Neutrophil (primary cell): Measurements from ENCODE around the gene SEC14L1.
"Not testable (repeated sequence)": the region's sequence is repeated elsewhere in the genome, so short reads cannot be mapped to it uniquely, and the experiment has no call there.

Source experiments
- H3K27ac ChIP-seq: fragments of 200-600 bp; sonication (generic); 2 replicates; pipeline ENCODE4 v1.5.1; 2016; ENCODE audit warnings: mild to moderate bottlenecking, moderate library complexity
- H3K27me3 ChIP-seq: fragments of 200-600 bp; sonication (generic); 2 replicates; pipeline ENCODE4 v1.6.0; 2016; ENCODE audit warnings: mild to moderate bottlenecking
- H3K36me3 ChIP-seq: fragments of 200-600 bp; sonication (generic); 2 replicates; pipeline ENCODE4 v1.5.1; 2017
- H3K4me1 ChIP-seq, 2 experiments: fragments of 200-600 bp in 1 of 2; sonication (generic) in 1 of 2; 1 replicate in 1 of 2; 2 replicates in 1 of 2; pipeline versions ENCODE4 v1.5.1 to v1.6.1; 2013 to 2016; ENCODE audit warnings: low read depth in 1 of 2, low read length in 1 of 2, mild to moderate bottlenecking in 1 of 2, moderate library complexity in 1 of 2; ENCODE audit not compliant: control insufficient read depth in 1 of 2, insufficient read depth in 1 of 2
- H3K4me3 ChIP-seq, 2 experiments: fragments of 200-600 bp in 1 of 2; sonication (generic) in 1 of 2; 1 replicate in 1 of 2; 2 replicates in 1 of 2; pipeline ENCODE4 v1.5.1; 2013 to 2016; ENCODE audit warnings: low read depth in 1 of 2, low read length in 1 of 2, mild to moderate bottlenecking in 1 of 2, moderate library complexity in 1 of 2
- H3K9me3 ChIP-seq: fragments of 200-600 bp; sonication (generic); 2 replicates; pipeline ENCODE4 v1.5.1; 2016
- TF ChIP-seq, protein P1 (sequence below): fragments of 200-600 bp; sonication (generic); IDR thresholded peaks from 2 replicates; pipeline ENCODE4 v1.5.1; 2016; ENCODE audit warnings: antibody characterized with exemption

The SEC14L1 gene

DNA sequence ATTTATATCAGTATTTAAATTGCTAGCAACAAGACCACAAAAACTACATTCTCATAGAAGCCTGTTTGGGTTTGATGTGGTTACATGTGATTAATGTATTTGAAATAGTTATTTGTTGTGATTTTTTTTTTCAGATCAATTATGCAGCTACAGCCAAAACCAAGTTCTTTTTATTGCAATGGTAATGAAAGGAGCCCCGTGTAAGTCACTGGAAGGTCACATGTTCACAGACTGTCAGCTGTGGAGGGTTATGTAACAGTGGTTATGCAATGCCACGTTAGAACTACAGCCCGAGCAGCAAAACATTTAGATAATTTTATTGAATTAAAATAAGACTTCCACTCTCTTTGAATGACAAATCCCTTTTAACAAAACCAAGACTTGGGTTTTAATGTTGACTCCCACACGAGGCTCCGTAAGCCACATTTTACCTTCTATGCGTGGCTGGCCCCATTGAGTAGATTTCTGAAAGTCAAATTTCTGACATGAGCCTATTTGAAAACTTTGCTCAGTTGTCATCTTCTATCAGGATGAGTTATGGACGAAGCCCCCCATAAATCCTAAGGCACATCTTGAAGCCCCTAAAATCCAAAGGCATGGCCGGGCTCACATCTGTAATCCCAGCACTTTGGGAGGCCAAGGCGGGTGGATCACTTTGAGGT lies 41.8 kb upstream of the SEC14L1 start:
- peak overlapping the region; percentile 98 for H3K27ac ChIP-seq
- peak overlapping the region; percentile 42 to 52 for H3K4me3 ChIP-seq
- no peaks in the 10 kb centered on the region for H3K9me3 ChIP-seq
- TF ChIP-seq, protein P1, sequence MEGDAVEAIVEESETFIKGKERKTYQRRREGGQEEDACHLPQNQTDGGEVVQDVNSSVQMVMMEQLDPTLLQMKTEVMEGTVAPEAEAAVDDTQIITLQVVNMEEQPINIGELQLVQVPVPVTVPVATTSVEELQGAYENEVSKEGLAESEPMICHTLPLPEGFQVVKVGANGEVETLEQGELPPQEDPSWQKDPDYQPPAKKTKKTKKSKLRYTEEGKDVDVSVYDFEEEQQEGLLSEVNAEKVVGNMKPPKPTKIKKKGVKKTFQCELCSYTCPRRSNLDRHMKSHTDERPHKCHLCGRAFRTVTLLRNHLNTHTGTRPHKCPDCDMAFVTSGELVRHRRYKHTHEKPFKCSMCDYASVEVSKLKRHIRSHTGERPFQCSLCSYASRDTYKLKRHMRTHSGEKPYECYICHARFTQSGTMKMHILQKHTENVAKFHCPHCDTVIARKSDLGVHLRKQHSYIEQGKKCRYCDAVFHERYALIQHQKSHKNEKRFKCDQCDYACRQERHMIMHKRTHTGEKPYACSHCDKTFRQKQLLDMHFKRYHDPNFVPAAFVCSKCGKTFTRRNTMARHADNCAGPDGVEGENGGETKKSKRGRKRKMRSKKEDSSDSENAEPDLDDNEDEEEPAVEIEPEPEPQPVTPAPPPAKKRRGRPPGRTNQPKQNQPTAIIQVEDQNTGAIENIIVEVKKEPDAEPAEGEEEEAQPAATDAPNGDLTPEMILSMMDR: no peak
- H3K27me3 ChIP-seq: no peaks in the 10 kb centered on the region
- H3K36me3 ChIP-seq: peaks cover 3% of the 10 kb centered on the region
- H3K4me1 ChIP-seq: peaks cover 42 to 47% of the 10 kb centered on the region in 2 experiments

DNA sequence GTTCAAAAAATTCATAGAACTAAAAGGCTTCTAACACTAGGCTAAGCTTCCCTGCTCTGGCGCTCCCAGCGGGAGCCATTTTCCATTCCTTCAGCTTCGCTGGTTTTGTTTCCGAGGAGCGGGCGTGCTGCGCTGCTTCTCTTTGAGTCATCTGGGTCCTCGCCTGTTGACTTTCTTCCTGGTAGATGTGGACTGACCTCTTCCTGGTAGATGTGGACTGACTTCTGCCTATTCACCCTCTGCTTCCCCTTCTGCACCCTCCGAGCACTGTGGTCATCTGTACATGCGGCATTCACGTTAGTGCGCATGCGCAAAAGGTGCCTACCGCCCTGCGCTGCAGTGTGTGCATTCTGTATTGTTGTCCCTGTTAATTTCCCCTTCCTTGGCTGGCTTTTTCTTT lies 40.8 kb upstream of the SEC14L1 start:
- Histone ChIP-seq H3K36me3 (no peaks in the 10 kb centered on the region), H3K27ac (peak overlapping the region; percentile 98), H3K9me3 (no peaks in the 10 kb centered on the region), H3K4me1 (peaks cover 42 to 47% of the 10 kb centered on the region in 2 experiments), H3K4me3 (peak overlapping the region; percentile 42 to 52), H3K27me3 (no peaks in the 10 kb centered on the region)
- TF ChIP-seq, protein P1: no peak

DNA sequence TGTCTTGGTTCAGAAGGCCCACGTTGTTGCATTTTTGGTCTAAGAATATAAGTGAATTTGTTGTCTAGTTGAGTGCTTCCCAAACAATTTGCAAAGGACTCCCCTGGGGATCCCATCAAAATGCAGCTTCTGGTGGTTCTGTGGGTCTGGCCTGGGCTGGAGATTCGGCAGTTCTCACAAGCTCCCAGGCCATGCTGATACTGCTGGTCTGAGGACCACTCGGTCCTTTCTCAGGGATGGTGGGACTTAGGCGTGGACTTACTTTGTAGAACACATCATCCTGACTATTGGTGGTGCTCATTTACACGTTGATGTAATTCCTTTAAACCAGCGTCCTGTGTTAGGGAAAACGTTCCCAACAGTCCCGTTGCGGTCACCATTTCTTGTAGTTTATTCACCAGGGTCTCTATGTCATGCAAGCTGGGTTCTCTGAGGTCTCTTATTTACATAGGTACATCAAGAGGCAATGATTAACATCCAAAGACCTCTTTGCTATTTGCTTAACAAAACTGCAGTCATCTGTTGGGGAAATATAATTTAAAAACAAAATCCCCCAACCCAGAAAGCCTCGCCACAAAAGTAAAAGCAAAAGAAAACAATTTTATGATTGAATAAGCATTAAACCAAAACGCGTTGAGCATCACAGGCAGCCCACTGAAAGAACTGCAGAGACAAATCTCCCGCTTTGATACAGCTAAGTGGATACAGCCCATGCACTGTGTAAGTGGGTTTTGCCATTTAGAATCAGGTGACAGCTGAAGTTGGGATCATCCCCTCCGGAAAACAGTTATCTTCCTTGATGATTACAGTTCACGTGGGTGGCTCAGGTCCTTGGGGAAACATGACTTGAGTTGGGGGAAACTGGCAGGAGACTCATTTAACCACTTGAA lies 39.0 kb upstream of the SEC14L1 start:
- TF ChIP-seq, protein P1: no peak
- Histone ChIP-seq H3K27ac (peak overlapping the region; percentile 98), H3K36me3 (no peaks in the 10 kb centered on the region), H3K27me3 (no peaks in the 10 kb centered on the region), H3K9me3 (no peaks in the 10 kb centered on the region), H3K4me1 (peaks cover 40 to 44% of the 10 kb centered on the region in 2 experiments), H3K4me3 (no peak overlapping the region)

DNA sequence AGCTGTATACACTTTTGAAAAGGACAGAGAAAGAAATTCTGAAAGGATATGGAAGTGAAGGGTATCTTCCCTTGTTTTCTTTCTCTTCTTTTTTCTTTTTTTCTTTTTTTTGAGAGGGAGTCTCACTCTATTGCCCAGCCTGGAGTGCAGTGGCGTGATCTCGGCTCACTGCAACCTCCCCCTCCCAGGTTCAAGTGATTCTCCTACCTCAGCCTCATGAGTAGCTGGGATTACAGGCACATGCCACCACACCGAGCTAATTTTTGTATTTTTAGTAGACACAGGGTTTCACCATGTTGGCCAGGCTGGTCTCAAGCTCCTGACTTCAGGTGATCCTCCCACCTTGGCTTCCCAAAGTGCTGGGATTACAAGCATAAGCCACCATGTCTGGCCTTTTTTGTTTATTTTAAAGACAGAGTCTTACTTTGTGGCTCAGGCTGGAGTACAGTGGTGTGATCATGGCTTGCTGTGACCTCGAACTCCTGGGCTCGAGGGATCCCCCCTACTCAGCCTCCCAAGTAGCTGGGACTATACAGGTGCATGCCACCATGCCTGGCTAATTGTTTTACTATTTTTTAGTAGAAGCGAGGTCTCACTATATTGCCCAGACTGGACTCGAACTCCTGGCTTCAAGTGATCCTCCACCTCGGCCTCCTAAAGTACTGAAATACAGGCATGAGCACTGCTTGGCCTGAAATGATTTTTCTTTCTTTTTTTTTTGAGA lies 38.2 kb upstream of the SEC14L1 start:
- not testable (repeated sequence) for H3K4me3 ChIP-seq, H3K9me3 ChIP-seq, H3K27me3 ChIP-seq, H3K36me3 ChIP-seq, H3K27ac ChIP-seq
- peaks cover 34 to 36% of the 10 kb centered on the region in 2 experiments for H3K4me1 ChIP-seq

DNA sequence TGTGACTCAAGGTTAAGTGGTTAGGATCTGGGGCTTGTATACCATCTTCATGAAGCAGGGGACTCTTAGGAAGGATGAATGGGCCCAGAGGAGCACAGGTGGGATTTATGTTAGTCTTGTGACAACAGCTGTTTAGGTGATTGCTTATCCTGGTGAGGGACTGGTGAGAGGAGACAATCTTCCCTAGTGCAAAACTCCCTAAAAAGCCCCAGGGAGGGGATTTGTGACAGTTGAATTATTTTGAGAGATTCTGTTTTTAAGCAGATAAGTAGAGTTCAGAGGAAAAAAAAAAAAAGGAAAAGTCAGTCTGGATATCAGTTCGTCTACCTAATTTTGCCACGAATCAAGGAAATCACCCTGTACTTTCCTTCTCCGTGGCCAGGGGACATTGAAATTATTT lies 35.1 kb upstream of the SEC14L1 start:
- Histone ChIP-seq H3K36me3 (no peaks in the 10 kb centered on the region), H3K27ac (no peak overlapping the region), H3K9me3 (no peaks in the 10 kb centered on the region), H3K4me3 (no peak overlapping the region), H3K27me3 (no peaks in the 10 kb centered on the region), H3K4me1 (peaks cover 17 to 24% of the 10 kb centered on the region in 2 experiments)
- TF ChIP-seq, protein P1: no peak
